ENCODE measurements around the gene CDH2. TPM values are rescaled to one million over a fixed set of nuclear protein-coding genes. Genes with fewer than 3 reads are reported as not detected.
"Not testable (repeated sequence)": the region's sequence is repeated elsewhere in the genome, so short reads cannot be mapped to it uniquely, and the experiment has no call there.

Gene CDH2
- total RNA-seq, 1 donor from 2014 or later = 0.79 TPM

DNA sequence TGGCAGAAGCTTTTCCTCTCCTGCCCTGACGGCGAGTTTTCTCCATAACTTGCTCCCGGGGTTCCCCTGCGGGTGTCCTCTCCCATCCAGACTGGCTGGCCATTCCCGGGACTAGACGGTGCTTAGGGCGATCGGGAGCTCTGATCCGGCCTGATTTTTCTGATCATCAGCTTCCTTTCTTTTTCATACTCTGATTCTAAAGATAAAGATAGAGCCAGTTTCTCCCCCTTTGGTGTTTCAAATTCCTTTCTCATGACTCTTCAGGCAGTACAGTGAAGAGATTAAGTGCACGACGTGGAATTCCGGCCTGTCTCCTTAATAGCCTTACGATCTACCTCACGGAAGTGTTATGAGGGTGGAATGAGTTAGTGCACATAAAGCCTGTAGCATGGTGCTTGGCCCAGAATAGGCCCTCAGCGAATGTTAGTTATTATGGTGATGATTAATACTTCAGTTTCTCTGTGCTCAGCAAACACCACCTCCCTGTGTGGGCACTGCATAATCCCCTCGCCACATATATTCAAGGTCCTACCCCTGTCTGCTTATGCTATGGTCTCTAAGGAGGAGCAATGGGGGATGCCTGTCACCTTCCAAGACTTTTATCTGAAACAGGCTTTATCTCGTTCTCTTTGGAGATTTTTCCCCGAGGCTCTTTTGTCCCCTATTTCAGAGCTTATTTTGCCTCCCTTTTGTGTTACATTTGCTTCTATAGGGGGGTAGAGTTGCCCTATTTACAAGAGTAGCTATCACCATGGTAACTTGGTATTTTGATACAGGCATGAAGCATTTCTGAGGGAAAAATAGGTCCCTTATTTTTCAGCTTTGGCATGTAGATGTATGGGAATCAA lies 254.8 kb downstream of the CDH2 start:
- peak in 1 of 2 donors; percentile 44 for DNase-seq (ENCODE audit: low read depth in 2 of 2)

DNA sequence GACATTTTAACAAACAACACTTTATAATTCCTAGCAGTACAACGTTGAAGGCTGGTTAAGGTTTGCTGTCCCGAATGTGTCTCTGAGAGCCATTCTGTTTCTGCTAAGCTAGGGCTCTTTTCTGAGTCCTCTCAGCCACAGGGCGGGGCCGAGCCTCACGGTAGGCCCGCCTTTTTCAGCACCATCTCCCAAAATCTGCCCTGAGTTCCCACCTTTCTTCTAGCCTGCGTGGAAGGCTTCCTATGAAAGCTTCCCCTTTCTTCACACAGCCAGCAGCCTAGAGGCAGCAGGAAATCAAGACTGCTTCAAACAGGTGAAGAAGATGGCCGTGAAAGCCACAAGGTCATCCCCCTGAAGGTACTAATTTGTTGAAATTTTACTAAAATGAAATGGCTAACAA lies 255.5 kb downstream of the CDH2 start:
- DNase-seq (ENCODE audit: low read depth in 2 of 2) = no peak

DNA sequence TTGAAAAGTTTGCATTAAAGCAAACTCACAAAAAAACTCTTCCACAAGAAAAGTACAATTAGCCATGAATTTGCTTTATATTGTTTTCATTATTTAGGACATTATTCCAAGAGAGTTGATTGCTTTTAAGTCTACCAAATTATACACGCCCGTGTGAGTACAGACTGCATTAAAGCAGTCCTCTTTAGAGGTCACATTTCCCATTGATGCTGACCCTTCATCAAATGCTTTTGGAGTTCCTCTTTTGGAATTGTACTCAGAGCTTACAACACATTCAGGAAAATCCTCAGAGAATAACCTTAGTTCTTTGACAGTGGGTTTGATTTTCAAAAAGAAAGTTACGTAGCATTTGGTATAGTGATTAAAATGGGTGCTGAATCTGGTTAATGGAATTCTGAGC lies 256.1 kb downstream of the CDH2 start:
- DNase-seq (ENCODE audit: low read depth in 2 of 2) = no peak

DNA sequence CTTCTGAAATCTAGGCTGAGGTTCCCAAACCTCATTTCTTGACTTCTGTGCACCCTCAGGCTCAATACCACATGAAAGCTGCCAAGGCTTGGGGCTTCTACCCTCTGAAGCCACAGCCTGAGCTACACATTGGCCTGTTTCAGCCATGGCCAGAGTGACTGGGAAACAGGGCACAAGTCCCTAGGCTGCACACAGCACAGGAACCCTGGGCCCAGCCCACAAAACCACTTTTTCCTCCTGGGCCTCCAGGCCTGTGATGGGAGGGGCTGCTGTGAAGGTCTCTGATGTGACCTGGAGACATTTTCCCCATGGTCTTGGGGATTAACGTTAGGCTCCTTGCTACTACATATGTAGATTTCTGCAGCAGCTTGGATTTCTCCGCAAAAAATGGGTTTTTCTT lies 270.7 kb downstream of the CDH2 start:
- DNase-seq (ENCODE audit: low read depth in 2 of 2) = not testable (repeated sequence)

DNA sequence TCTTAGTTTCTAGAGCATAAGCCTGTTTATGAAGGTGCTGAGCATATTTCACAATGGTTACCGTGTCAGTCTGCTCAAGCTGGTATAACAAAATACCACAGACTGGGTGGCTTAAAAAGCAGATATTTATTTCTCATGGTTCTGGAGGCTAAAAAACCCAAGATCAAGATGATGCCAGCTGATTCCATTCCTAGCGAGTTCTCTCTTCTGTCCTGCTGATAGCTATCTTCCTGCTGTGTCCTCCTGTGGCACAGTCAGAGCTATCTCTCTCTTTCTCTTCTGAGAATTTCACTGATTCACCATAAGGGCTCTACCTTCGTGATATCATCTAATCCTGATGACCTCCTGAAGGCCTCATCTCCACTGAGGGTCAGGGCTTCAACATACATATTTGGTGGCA lies 273.0 kb downstream of the CDH2 start:
- DNase-seq (ENCODE audit: low read depth in 2 of 2) = no peak

DNA sequence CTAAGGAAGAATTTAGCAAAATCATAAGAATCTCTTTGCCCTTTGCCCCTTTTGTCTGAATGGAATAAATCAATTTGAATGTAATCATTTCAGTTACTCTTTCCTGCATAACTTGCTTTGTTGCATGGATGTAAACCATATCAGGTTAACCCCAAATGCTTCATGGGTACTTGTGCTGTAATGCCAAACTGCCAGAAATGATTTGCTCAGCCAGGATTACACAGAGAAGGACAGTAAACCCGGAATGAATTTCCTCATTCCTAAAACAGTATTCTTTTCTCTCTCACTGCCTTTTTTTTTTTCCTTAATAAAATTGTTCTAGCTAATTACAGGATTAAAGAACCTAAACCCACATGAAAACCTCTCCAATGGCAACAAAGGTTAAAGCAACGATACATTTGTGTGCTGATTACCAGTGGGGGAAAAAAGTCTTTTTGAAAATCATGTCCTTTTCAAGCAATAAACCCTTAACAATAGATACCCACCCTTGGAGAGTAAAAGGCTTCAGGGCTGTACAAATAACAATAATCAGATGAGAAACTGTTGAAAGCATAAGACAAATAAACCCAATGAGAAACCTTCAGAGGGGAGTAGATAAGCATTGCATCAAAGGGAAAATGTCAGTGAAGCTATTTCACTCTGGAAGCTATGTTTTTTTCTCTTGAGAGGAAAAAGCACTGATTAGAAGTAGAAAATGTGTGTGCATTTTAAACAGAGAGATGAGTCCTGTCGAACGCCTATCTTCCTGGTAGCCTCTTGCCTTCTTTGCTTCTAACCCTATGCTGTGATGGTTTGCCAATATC lies 275.3 kb downstream of the CDH2 start:
- DNase-seq (ENCODE audit: low read depth in 2 of 2) = no peak

Measured in lung microvascular endothelial cell (primary cell).